Body of pancreas (tissue), 4 donors: Measurements from ENCODE around the gene ATRNL1. TPM values are rescaled to one million over a fixed set of nuclear protein-coding genes. Genes with fewer than 3 reads are reported as not detected.

Experiments used
- ATAC-seq: fragments of 150-250 bp; one replicate; pipeline ENCODE4 v1.9.1; 2016
- DNase-seq, 4 donors: peaks; one replicate each; pipeline ENCODE4 v3.0.0-alpha.2; 2019
- H3K27ac ChIP-seq, 4 donors: fragments of 200-600 bp; sonication (generic); 1 replicate in 3 of 4; 2 replicates in 1 of 4; pipeline versions ENCODE4 v1.5.1 to v1.6.1; 2016 to 2019; ENCODE audit warnings: mild to moderate bottlenecking in 1 of 4, mixed read lengths in 1 of 4, moderate library complexity in 1 of 4
- H3K27me3 ChIP-seq, 2 donors: fragments of 200-600 bp; sonication (generic); one replicate each; pipeline ENCODE4 v1.6.0; 2016; ENCODE audit warnings: mild to moderate bottlenecking in 1 of 2
- H3K36me3 ChIP-seq, 2 donors: fragments of 200-600 bp; sonication (generic); replicated peaks in 1 of 2; 2 replicates each; pipeline ENCODE4 v1.5.1; 2016; ENCODE audit warnings: low read depth in 2 of 2; ENCODE audit not compliant: insufficient read depth in 1 of 2
- H3K4me1 ChIP-seq: fragments of 200-600 bp; sonication (generic); one replicate; pipeline ENCODE4 v1.6.0; 2016
- H3K4me3 ChIP-seq, 2 donors: fragments of 200-600 bp; sonication (generic); 1 replicate in 1 of 2; 2 replicates in 1 of 2; pipeline ENCODE4 v1.5.1; 2016 to 2019
- H3K9me3 ChIP-seq, 3 donors: fragments of 200-600 bp; sonication (generic); 1 replicate in 2 of 3; 2 replicates in 1 of 3; pipeline ENCODE4 v1.5.1; 2016
- CTCF ChIP-seq, 7 experiments: fragments of 450-650 bp in 4 of 7; fragments of 200-600 bp in 3 of 7; sonication (generic) in 3 of 7; IDR thresholded peaks; one replicate each; pipeline ENCODE4 v1.5.1; 2016 to 2019; ENCODE audit warnings: antibody characterized with exemption in 7 of 7
- POLR2A ChIP-seq, 3 donors: fragments of 450-650 bp; IDR thresholded peaks; one replicate each; pipeline ENCODE4 v1.6.1; 2016; ENCODE audit warnings: antibody characterized with exemption in 3 of 3, mild to moderate bottlenecking in 2 of 3
- whole genome bisulfite sequencing, 2 donors: methylation state at CpG; one replicate each; pipeline ENCODE4 v1.1.5; 2017; 5-methylcytosine and 5-hydroxymethylcytosine counted together
- intact Hi-C: fragments of 100-400 bp; cut with DNase I; formaldehyde crosslinking; loops from one replicate; pipeline ENCODE4 v1.15.1; 2023
- total RNA-seq, 2 donors: library from RNA; depleted of rRNA; stranded (reverse); fragments of >200 nt; gene quantifications; one replicate each; pipeline ENCODE4 v1.1.0, GENCODE V29; 2016

Gene ATRNL1
- total RNA-seq, 2 donors from 2014 or later: 3.0 to 6.5 TPM

DNA sequence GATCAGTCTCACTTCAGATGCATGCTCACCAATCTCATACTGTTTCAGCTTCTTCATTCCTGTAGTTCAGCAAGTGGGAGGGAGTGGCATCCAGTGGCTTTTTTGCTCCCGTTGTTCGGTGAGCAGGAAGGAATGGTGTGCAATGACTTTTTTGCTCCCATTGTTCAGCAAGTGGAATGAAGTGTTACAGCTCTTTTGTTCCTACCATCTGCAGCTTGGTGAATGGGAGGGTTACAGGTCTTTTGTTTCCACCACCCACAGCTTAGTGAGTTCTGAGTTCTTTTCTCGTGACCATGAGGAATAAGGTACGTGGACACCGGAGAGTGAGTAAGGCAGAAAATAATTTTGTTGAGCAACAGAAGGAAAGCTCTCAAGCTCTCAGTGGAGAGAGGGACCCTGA lies 363.6 kb downstream of the ATRNL1 start:
- H3K4me3 ChIP-seq: no peak overlapping the region
- no peaks in the 10 kb centered on the region for H3K9me3 ChIP-seq
- no peak overlapping the region for H3K27ac ChIP-seq
- DNase-seq (no peak), ATAC-seq (no peak)
- no peaks in the 10 kb centered on the region for H3K4me1 ChIP-seq
- WGBS, 2 donors: 90 to 93% methylated on average over 5 of the region's 5 CpGs
- intact Hi-C loops: no loop called here
- H3K27me3 ChIP-seq: no peaks in the 10 kb centered on the region
- TF ChIP-seq POLR2A (IDR thresholded peaks at IDR 0.05): no peak
- no peak for TF ChIP-seq CTCF (IDR thresholded peaks at IDR 0.05)
- H3K36me3 ChIP-seq: no peaks in the 10 kb centered on the region

DNA sequence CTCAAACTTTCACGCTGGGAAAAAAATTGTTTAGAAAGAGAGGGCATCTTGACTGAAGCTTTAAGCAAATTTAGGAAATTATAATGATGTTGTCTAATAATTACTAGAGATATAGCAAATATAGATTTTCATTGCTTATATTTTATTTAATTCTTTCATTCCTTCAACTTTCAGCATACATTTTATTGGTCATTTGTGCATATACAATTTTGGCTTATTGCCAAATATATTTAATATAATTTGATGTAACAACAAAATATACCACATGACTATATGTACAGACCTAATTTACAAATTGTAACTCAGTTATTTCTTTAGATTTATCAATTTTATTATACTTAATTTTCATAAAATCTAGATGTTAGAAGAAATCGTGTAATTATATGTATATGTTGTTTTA lies 390.1 kb downstream of the ATRNL1 start:
- no peak for ATAC-seq
- Histone ChIP-seq H3K9me3 (no peaks in the 10 kb centered on the region), H3K27me3 (no peaks in the 10 kb centered on the region), H3K4me3 (no peak overlapping the region), H3K36me3 (no peaks in the 10 kb centered on the region), H3K27ac (no peak overlapping the region), H3K4me1 (no peaks in the 10 kb centered on the region)
- 89 to 94% methylated on average over 2 of the region's 2 CpGs for WGBS, 2 donors
- TF ChIP-seq CTCF (IDR thresholded peaks at IDR 0.05) (no peak), POLR2A (IDR thresholded peaks at IDR 0.05) (no peak)
- intact Hi-C loops: no loop called here
- no peak for DNase-seq

- no peak for TF ChIP-seq CTCF (IDR thresholded peaks at IDR 0.05)
- no peak for TF ChIP-seq POLR2A (IDR thresholded peaks at IDR 0.05)
- no peak for ATAC-seq
- no peaks in the 10 kb centered on the region for H3K4me1 ChIP-seq
- WGBS, 2 donors: 93 to 95% methylated on average over 4 to 10 of the region's 10 CpGs
- H3K27ac ChIP-seq: no peak overlapping the region
- intact Hi-C loops: no loop called here
- H3K36me3 ChIP-seq: no peaks in the 10 kb centered on the region
- no peaks in the 10 kb centered on the region for H3K9me3 ChIP-seq
- no peaks in the 10 kb centered on the region for H3K27me3 ChIP-seq
- no peak overlapping the region for H3K4me3 ChIP-seq
- no peak for DNase-seq
These were observed 398.5 kb downstream of the ATRNL1 start for GRCh38 chr10:115491526-115492140.

DNA sequence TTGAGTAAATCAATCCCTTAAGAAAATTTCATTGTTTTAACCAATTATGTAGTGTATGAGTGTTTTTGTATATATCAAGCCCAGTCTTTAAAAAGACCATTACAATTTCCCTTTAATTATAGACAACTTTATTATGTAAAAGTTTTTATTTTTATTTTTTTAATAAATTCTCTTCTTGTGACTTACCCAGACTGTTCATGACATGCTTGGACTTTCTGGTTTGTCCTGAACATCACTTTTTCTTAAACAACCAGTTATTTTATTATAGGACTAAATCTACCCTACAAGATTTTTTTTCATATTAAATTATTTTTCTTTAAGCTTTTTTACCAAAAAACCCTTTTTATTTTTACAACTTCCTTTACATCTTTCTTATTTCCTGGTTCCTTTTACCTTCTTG lies 410.4 kb downstream of the ATRNL1 start:
- H3K27ac ChIP-seq: no peak overlapping the region
- no peaks in the 10 kb centered on the region for H3K4me1 ChIP-seq
- no peaks in the 10 kb centered on the region for H3K9me3 ChIP-seq
- ATAC-seq: no peak
- TF ChIP-seq CTCF (IDR thresholded peaks at IDR 0.05) (no peak), POLR2A (IDR thresholded peaks at IDR 0.05) (no peak)
- intact Hi-C loops: no loop called here
- no peak for DNase-seq
- H3K36me3 ChIP-seq: no peaks in the 10 kb centered on the region
- H3K27me3 ChIP-seq: no peaks in the 10 kb centered on the region
- H3K4me3 ChIP-seq: no peak overlapping the region

- Histone ChIP-seq H3K36me3 (no peaks in the 10 kb centered on the region), H3K4me1 (no peaks in the 10 kb centered on the region), H3K4me3 (no peak overlapping the region), H3K27ac (no peak overlapping the region), H3K27me3 (no peaks in the 10 kb centered on the region), H3K9me3 (no peaks in the 10 kb centered on the region)
- intact Hi-C loops: no loop called here
- 77 to 89% methylated on average over 2 of the region's 2 CpGs for WGBS, 2 donors
- no peak for TF ChIP-seq CTCF (IDR thresholded peaks at IDR 0.05)
- TF ChIP-seq POLR2A (IDR thresholded peaks at IDR 0.05): no peak
- no peak for ATAC-seq
- DNase-seq: no peak
These were observed 421.7 kb downstream of the ATRNL1 start for GRCh38 chr10:115514895-115515294.
